ENCODE measurements around the gene HOGA1. TPM values are rescaled to one million over a fixed set of nuclear protein-coding genes. Genes with fewer than 3 reads are reported as not detected.

HOGA1 gene
- total RNA-seq, 1 donor from 2014 or later, result 2.6 TPM

GRCh38 chr10:97563337-97563736 lies 20.9 kb upstream of the HOGA1 start:
- DNase-seq (ENCODE audit: low spot score in 2 of 2), result no peak
- Histone ChIP-seq H3K9me3 (no peaks in the 10 kb centered on the region), H3K4me3 (no peak overlapping the region), H3K36me3 (peaks cover 3 to 6% of the 10 kb centered on the region in 2 donors), H3K27ac (no peak overlapping the region), H3K4me1 (peaks cover 0 to 8% of the 10 kb centered on the region in 2 donors), H3K27me3 (no peaks in the 10 kb centered on the region)
- intact Hi-C loops (cut with DNase I), result no loop called here
- no peak for TF ChIP-seq CTCF (IDR thresholded peaks at IDR 0.05)

- TF ChIP-seq CTCF (IDR thresholded peaks at IDR 0.05), result no peak
- peaks cover 15 to 19% of the 10 kb centered on the region in 2 donors for H3K36me3 ChIP-seq
- no peak overlapping the region for H3K27ac ChIP-seq
- DNase-seq (ENCODE audit: low spot score in 2 of 2), result no peak
- H3K27me3 ChIP-seq, result no peaks in the 10 kb centered on the region
- no peaks in the 10 kb centered on the region for H3K9me3 ChIP-seq
- intact Hi-C loops (cut with DNase I), result no loop called here
- no peak overlapping the region for H3K4me3 ChIP-seq
- peaks cover 0 to 8% of the 10 kb centered on the region in 2 donors for H3K4me1 ChIP-seq
These were observed 19.4 kb upstream of the HOGA1 start for GRCh38 chr10:97564776-97565175.

- no peaks in the 10 kb centered on the region for H3K9me3 ChIP-seq
- H3K27me3 ChIP-seq, result no peaks in the 10 kb centered on the region
- H3K4me3 ChIP-seq, result no peak overlapping the region
- H3K36me3 ChIP-seq, result peaks cover 23 to 33% of the 10 kb centered on the region in 2 donors
- H3K4me1 ChIP-seq, result peaks cover 0 to 8% of the 10 kb centered on the region in 2 donors
- no peak for TF ChIP-seq CTCF (IDR thresholded peaks at IDR 0.05)
- intact Hi-C loops (cut with DNase I), result no loop called here
- peak overlapping the region in 1 of 2 donors; percentile 7 for H3K27ac ChIP-seq
- no peak for DNase-seq (ENCODE audit: low spot score in 2 of 2)
These were observed 17.7 kb upstream of the HOGA1 start for GRCh38 chr10:97566336-97566996.

- no peak for DNase-seq (ENCODE audit: low spot score in 2 of 2)
- no peak overlapping the region for H3K27ac ChIP-seq
- TF ChIP-seq CTCF (IDR thresholded peaks at IDR 0.05), result no peak
- intact Hi-C loops (cut with DNase I), result no loop called here
- peaks cover 9 to 15% of the 10 kb centered on the region in 2 donors for H3K4me1 ChIP-seq
- no peaks in the 10 kb centered on the region for H3K27me3 ChIP-seq
- H3K36me3 ChIP-seq, result peaks cover 26 to 33% of the 10 kb centered on the region in 2 donors
- no peak overlapping the region for H3K4me3 ChIP-seq
- no peaks in the 10 kb centered on the region for H3K9me3 ChIP-seq
These were observed 16.3 kb upstream of the HOGA1 start for GRCh38 chr10:97567891-97568290.

GRCh38 chr10:97570146-97570788 lies 13.9 kb upstream of the HOGA1 start:
- intact Hi-C loops (cut with DNase I), result no loop called here
- no peak for TF ChIP-seq CTCF (IDR thresholded peaks at IDR 0.05)
- peaks cover 26 to 33% of the 10 kb centered on the region in 2 donors for H3K36me3 ChIP-seq

More at GRCh38 chr10:97570146-97570788, 13.9 kb upstream of the HOGA1 start:
- no peak overlapping the region for H3K4me3 ChIP-seq
- H3K4me1 ChIP-seq, result peaks cover 10 to 19% of the 10 kb centered on the region in 2 donors
- no peak for DNase-seq (ENCODE audit: low spot score in 2 of 2)
- no peaks in the 10 kb centered on the region for H3K27me3 ChIP-seq
- H3K9me3 ChIP-seq, result no peaks in the 10 kb centered on the region
- no peak overlapping the region for H3K27ac ChIP-seq
